ENCODE data around the gene PARVB. TPM values are rescaled to one million over a fixed set of nuclear protein-coding genes. Genes with fewer than 3 reads are reported as not detected.

Gene PARVB
- total and polyA plus RNA-seq, 8 donors = 3.8 to 27.3 (median 10.4) TPM

DNA sequence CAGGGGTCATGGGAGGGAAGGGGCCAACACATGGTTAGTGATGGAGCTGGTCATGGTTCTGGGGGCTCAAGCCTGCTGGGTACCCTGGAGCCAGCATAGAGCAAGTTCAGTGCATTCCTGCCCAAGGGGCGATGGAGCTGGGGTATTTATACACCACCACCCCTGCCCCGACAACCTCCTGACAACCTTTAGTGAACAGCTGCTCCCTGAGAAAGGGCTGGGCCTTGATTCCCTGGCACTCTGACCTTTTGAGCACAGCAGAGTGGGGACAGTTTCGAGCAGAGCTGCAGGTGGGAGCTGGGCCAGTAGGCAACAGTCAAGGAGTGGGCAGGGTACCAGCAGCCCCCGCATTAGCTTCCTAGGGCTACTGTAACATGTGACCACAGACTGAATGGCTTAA, 162.6 kb downstream of the PARVB start:
- DNase-seq (no peak), FAIRE-seq (no peak), ATAC-seq (no peak)
- no peaks in the 10 kb centered on the region for H3K36me3 ChIP-seq
- no peaks in the 10 kb centered on the region for H3K27me3 ChIP-seq
- WGBS, 2 donors = 83 to 89% methylated on average over 4 of the region's 4 CpGs
- H3K9me3 ChIP-seq = no peaks in the 10 kb centered on the region
- TF ChIP-seq CTCF (IDR thresholded peaks at IDR 0.05) = no peak
- no peak overlapping the region for H3K4me3 ChIP-seq
- no peak overlapping the region for H3K27ac ChIP-seq
- no peaks in the 10 kb centered on the region for H3K4me1 ChIP-seq
- intact Hi-C loops (cut with DNase I) = no loop called here

DNA sequence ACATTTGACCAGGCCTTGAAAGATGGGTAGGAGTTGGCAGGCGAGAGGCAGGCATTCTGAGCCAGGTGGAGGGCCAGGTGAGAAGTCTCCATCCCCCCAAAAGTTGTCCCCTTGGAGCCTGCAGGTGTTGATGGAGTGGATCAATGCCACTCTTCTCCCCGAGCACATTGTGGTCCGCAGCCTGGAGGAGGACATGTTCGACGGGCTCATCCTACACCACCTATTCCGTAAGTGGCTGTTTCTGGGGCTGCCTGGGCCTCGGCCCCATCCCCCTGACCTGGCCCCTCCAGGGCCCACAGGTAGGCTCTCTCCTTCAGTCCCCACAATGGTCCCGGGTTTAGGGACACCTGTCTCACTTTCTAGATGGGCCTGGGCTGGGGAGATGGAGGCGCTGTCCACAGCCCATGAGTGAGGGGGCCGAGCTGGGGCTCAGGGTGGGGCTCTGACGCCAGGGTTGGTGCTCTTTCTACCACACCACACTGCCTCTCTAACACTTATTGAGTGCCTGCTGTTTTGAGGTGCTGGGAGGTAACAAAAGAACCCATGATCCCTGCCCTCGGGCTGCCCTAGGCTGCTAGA, 163.6 kb downstream of the PARVB start:
- no peak overlapping the region for H3K4me3 ChIP-seq
- TF ChIP-seq CTCF (IDR thresholded peaks at IDR 0.05) = no peak
- 80 to 88% methylated on average over 12 of the region's 12 CpGs for WGBS, 2 donors
- no peaks in the 10 kb centered on the region for H3K27me3 ChIP-seq
- H3K4me1 ChIP-seq = no peaks in the 10 kb centered on the region
- H3K9me3 ChIP-seq = no peaks in the 10 kb centered on the region
- no peak overlapping the region for H3K27ac ChIP-seq
- no peaks in the 10 kb centered on the region for H3K36me3 ChIP-seq
- FAIRE-seq = no peak
- DNase-seq = peak in 1 of 6 donors; percentile 36
- intact Hi-C loops (cut with DNase I) = no loop called here
- no peak for ATAC-seq

- no peak for FAIRE-seq
- no peak for ATAC-seq
- peak in 1 of 6 donors; percentile 18 for DNase-seq
- no peaks in the 10 kb centered on the region for H3K36me3 ChIP-seq
- 79 to 89% methylated on average over 8 of the region's 8 CpGs for WGBS, 2 donors
- no peak for TF ChIP-seq CTCF (IDR thresholded peaks at IDR 0.05)
- intact Hi-C loops (cut with DNase I) = no loop called here
- H3K4me3 ChIP-seq = no peak overlapping the region
- H3K4me1 ChIP-seq = no peaks in the 10 kb centered on the region
- no peaks in the 10 kb centered on the region for H3K27me3 ChIP-seq
- no peaks in the 10 kb centered on the region for H3K9me3 ChIP-seq
- no peak overlapping the region for H3K27ac ChIP-seq
These were observed 164.2 kb downstream of the PARVB start for GRCh38 chr22:44188316-44188715.

GRCh38 chr22:44188986-44189630, 165.0 kb downstream of the PARVB start:
- intact Hi-C loops (cut with DNase I) = no loop called here
- TF ChIP-seq CTCF (IDR thresholded peaks at IDR 0.05) = no peak
- Histone ChIP-seq H3K9me3 (no peaks in the 10 kb centered on the region), H3K36me3 (no peaks in the 10 kb centered on the region), H3K4me3 (no peak overlapping the region), H3K27ac (no peak overlapping the region), H3K27me3 (no peaks in the 10 kb centered on the region), H3K4me1 (no peaks in the 10 kb centered on the region)
- FAIRE-seq = no peak
- DNase-seq = peak in 1 of 6 donors; percentile 47
- WGBS, 2 donors = 83 to 87% methylated on average over 12 of the region's 12 CpGs
- no peak for ATAC-seq

DNA sequence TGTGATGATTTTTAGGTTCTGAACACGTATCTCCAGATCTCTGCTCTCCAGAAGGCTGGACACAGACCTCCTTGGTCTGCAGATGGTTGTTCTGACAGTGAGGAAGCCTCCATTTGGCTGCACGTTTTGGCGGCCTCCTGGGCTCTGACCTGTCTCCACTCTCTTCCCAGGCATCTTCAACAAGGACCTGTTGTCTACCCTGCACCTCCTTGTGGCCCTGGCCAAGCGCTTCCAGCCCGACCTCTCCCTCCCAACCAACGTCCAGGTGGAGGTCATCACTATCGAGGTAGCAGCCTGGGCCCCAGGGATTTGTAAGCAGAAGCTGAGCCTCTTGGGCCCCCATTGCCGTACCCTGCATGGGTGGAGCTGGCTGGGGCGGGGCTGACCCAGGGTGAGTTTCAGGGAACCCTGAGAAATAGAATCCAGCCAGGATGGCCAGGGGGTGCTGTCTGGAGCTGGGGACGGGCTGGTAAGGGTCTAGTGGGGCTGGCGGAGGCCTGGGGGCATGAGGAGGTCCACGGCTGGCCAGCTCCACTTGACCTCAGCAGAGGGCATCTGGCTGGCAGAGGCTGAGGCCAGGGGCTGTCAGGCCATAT, 166.4 kb downstream of the PARVB start:
- intact Hi-C loops (cut with DNase I) = no loop called here
- Histone ChIP-seq H3K4me1 (no peaks in the 10 kb centered on the region), H3K27me3 (no peaks in the 10 kb centered on the region), H3K4me3 (no peak overlapping the region), H3K9me3 (no peaks in the 10 kb centered on the region), H3K27ac (no peak overlapping the region), H3K36me3 (no peaks in the 10 kb centered on the region)
- DNase-seq (peak in 1 of 6 donors; percentile 51), ATAC-seq (no peak), FAIRE-seq (no peak)
- 52 to 66% methylated on average over 12 of the region's 12 CpGs for WGBS, 2 donors
- TF ChIP-seq CTCF (IDR thresholded peaks at IDR 0.05) = no peak
